ENCODE measurements around the gene PDGFD.

GRCh38 chr11:104175769-104176168 lies 11.8 kb upstream of the PDGFD start:
- TF ChIP-seq RAD21 (conservative IDR thresholded peaks at IDR 0.05) (no peak), CTCF (IDR thresholded peaks at IDR 0.05; ENCODE audit: poor library complexity, severe bottlenecking) (no peak)

All from neural cell (in vitro differentiated cells).